K562 (cell line): Measurements from ENCODE around the gene MCM7. TPM values are rescaled to one million over a fixed set of nuclear protein-coding genes. Genes with fewer than 3 reads are reported as not detected.

Source experiments
- DACH1 ChIP-seq: fragments of 450-650 bp; IDR thresholded peaks from 2 replicates; pipeline ENCODE4 v1.6.1; 2018; ENCODE audit not compliant: partially characterized antibody
- ETV5 ChIP-seq: sonication (generic); formaldehyde crosslinking; IDR thresholded peaks from 2 replicates; pipeline ENCODE4 v1.4.0; 2020; ENCODE audit warnings: low read depth, mild to moderate bottlenecking, missing genetic modification reagents
- HEY1 ChIP-seq: fragments of 250-450 bp; sonication (Bioruptor Pico); IDR thresholded peaks from 2 replicates; pipeline ENCODE4 v1.5.0; 2020; ENCODE audit warnings: mild to moderate bottlenecking, moderate library complexity, borderline replicate concordance
- MAFK ChIP-seq: IDR thresholded peaks from 2 replicates; pipeline ENCODE4 v1.6.1; 2011; ENCODE audit warnings: low read length, improper control_type of control experiment
- SUPT5H ChIP-seq: fragments of 450-650 bp; IDR thresholded peaks from 2 replicates; pipeline ENCODE4 v1.6.1; 2016
- USF1 ChIP-seq: sonication (generic); formaldehyde crosslinking; IDR thresholded peaks from 2 replicates; pipeline ENCODE4 v1.9.0; 2022; ENCODE audit warnings: mild to moderate bottlenecking, missing genetic modification reagents
- ZBTB1 ChIP-seq: sonication (generic); formaldehyde crosslinking; IDR thresholded peaks from 2 replicates; pipeline ENCODE4 v1.8.1; 2023; ENCODE audit warnings: missing genetic modification reagents, low read depth, mild to moderate bottlenecking, borderline replicate concordance
- ZBTB9 ChIP-seq: fragments of 450-650 bp; formaldehyde crosslinking; IDR thresholded peaks from 2 replicates; pipeline ENCODE4 v1.4.0; 2020; ENCODE audit warnings: mild to moderate bottlenecking, moderate library complexity
- ZMIZ1 ChIP-seq, 2 experiments: fragments of 150-350 bp in 1 of 2; IDR thresholded peaks; 2 replicates each; pipeline ENCODE4 v1.6.1; 2012 to 2016; ENCODE audit warnings: low read depth in 2 of 2, low read length in 2 of 2, mild to moderate bottlenecking in 1 of 2, moderate library complexity in 1 of 2
- ZNF518B ChIP-seq: fragments of 250-450 bp; sonication (Bioruptor Pico); IDR thresholded peaks from 2 replicates; pipeline ENCODE4 v1.5.0; 2021; ENCODE audit warnings: mild to moderate bottlenecking, moderate library complexity
- polyA plus RNA-seq, 8 experiments: library from polyadenylated mRNA; depleted of rRNA in 4 of 8; stranded (reverse) in 5 of 8; unstranded in 3 of 8; fragments of >200 nt; fragmentation: Nextera tagmentation in 2 of 8; fragmentation: Illumina TruSeq in 1 of 8; extraction: Ambion mirVana in 2 of 8; extraction: Trizol in 1 of 8; gene quantifications; 2 replicates each; pipeline versions ENCODE4 v1.2.1 to v1.2.3, GENCODE V29; 2011 to 2014; ENCODE audit warnings: inconsistent platforms in 1 of 8, missing spikeins in 1 of 8
- total RNA-seq, 7 experiments: library from RNA; depleted of rRNA in 6 of 7; stranded (reverse); fragments of >200 nt in 6 of 7; fragmentation: Illumina TruSeq in 2 of 7; extraction: Trizol in 2 of 7; gene quantifications; 2 replicates each; pipeline versions ENCODE4 v1.2.1 to v1.2.3, GENCODE V29; 2011 to 2021; ENCODE audit warnings: low replicate concordance in 1 of 7
- TF ChIP-seq, protein P1 (sequence below): sonication (generic); formaldehyde crosslinking; IDR thresholded peaks from 2 replicates; pipeline ENCODE4 v1.8.0; 2023; ENCODE audit warnings: mild to moderate bottlenecking, missing genetic modification reagents
- TF ChIP-seq, protein P2 (sequence below): fragments of 450-650 bp; formaldehyde crosslinking; IDR thresholded peaks from 2 replicates; pipeline ENCODE4 v1.4.0; 2022; ENCODE audit warnings: missing genetic modification characterization

MCM7 gene
- total and polyA plus RNA-seq, 9 of the 15 experiments (the other 6 are each of a cell fraction or from before 2014, with no cell fraction given) = 329 to 856 (median 437) TPM

GRCh38 chr7:100119072-100119969 is 18.1 kb upstream of the MCM7 start, which contains the start of the genes CNPY4 and TAF6 (continued):
- TF ChIP-seq ZNF518B = no peak
- peak; percentile 81 for TF ChIP-seq ZBTB1 (CRISPR knock-in tag)
- no peak; the same call in none of the 2 replicates for TF ChIP-seq ETV5 (CRISPR knock-in tag)
- 0 out of 4 replicates have a peak, but pooled peaks of 1 of the 2 experiments have one; percentile 44 for TF ChIP-seq ZMIZ1 (IDR thresholded peaks at IDR 0.05; ENCODE audit: low read depth in 2 of 2, low read length in 2 of 2)
- TF ChIP-seq, protein P1, sequence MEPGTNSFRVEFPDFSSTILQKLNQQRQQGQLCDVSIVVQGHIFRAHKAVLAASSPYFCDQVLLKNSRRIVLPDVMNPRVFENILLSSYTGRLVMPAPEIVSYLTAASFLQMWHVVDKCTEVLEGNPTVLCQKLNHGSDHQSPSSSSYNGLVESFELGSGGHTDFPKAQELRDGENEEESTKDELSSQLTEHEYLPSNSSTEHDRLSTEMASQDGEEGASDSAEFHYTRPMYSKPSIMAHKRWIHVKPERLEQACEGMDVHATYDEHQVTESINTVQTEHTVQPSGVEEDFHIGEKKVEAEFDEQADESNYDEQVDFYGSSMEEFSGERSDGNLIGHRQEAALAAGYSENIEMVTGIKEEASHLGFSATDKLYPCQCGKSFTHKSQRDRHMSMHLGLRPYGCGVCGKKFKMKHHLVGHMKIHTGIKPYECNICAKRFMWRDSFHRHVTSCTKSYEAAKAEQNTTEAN (CRISPR knock-in tag) = 0 out of 2 replicates have a peak, but pooled peaks have one; percentile 24
- peak; percentile 21; the same call in 1 of the 2 replicates for TF ChIP-seq USF1
- TF ChIP-seq HEY1 = 0 out of 2 replicates have a peak, but pooled peaks have one; percentile 6
- peak; percentile 24; the same call in 1 of the 2 replicates for TF ChIP-seq MAFK
- no peak for TF ChIP-seq DACH1
- TF ChIP-seq ZBTB9 (CRISPR knock-in tag) = peak; percentile 35; the same call in 1 of the 2 replicates
- peak; percentile 94 for TF ChIP-seq SUPT5H
- TF ChIP-seq, protein P2, sequence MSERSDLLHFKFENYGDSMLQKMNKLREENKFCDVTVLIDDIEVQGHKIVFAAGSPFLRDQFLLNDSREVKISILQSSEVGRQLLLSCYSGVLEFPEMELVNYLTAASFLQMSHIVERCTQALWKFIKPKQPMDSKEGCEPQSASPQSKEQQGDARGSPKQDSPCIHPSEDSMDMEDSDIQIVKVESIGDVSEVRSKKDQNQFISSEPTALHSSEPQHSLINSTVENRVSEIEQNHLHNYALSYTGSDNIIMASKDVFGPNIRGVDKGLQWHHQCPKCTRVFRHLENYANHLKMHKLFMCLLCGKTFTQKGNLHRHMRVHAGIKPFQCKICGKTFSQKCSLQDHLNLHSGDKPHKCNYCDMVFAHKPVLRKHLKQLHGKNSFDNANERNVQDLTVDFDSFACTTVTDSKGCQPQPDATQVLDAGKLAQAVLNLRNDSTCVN (CRISPR knock-in tag) = peak; percentile 88; the same call in 1 of the 2 replicates
